GM12872 (cell line): ENCODE data around the gene WASL.

Experiments
- CTCF ChIP-seq: IDR thresholded peaks from 3 replicates; pipeline ENCODE4 v1.5.1; 2011; ENCODE audit warnings: low read depth, mild to moderate bottlenecking, low read length, moderate library complexity; ENCODE audit not compliant: insufficient read depth

Gene WASL

GRCh38 chr7:123761729-123762128 is 12.9 kb upstream of the WASL start:
- no peak for TF ChIP-seq CTCF

GRCh38 chr7:123757095-123757494 is 8.3 kb upstream of the WASL start:
- no peak for TF ChIP-seq CTCF

GRCh38 chr7:123755338-123755737 is 6.5 kb upstream of the WASL start:
- TF ChIP-seq CTCF, result no peak

- no peak for TF ChIP-seq CTCF
These were observed 5.6 kb upstream of the WASL start for GRCh38 chr7:123754271-123754871.

GRCh38 chr7:123752534-123752933 is 3.7 kb upstream of the WASL start:
- no peak for TF ChIP-seq CTCF

DNA sequence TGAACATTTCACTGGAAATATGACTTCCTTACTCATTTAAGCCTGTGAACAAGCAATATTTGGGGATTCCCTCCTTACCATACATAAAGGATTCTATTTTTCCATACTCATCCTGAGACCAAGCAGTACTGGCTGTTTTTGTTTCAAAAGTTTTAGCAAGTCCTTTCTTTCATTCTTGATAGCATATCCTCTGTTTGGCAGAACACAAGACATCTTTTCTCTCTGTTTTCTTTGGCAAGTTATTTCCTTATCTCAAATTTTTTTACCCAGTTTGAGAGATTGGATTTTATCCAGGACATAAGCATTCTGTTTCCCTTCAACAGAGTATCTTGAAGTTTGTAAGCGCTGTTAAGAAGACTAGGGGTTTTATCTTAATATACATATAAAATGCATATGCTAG is 3.0 kb upstream of the WASL start:
- TF ChIP-seq CTCF, result no peak

- no peak for TF ChIP-seq CTCF
These were observed 1.8 kb upstream of the WASL start for GRCh38 chr7:123750389-123751230.
